SK-N-SH treated with all-trans-retinoic acid at 6 μM for 48 hours (cell line): ENCODE results near the gene STARD10.

Source experiments
- ATAC-seq: fragments of 200-7000 bp; cut with Tn5 transposase; 3 replicates; pipeline ENCODE4 v1.9.1; 2020; ENCODE audit warnings: mild to moderate bottlenecking, moderate library complexity
- ARNTL ChIP-seq: fragments of 450-650 bp; formaldehyde crosslinking; IDR thresholded peaks from 2 replicates; pipeline ENCODE4 v1.5.0; 2020; ENCODE audit warnings: low read depth, mild to moderate bottlenecking, moderate library complexity, borderline replicate concordance
- CREB5 ChIP-seq: fragments of 250-450 bp; sonication (Bioruptor Pico); IDR thresholded peaks from 2 replicates; pipeline ENCODE4 v1.5.1; 2020; ENCODE audit warnings: low read depth, mild to moderate bottlenecking, moderate library complexity
- CSDC2 ChIP-seq: fragments of 250-450 bp; sonication (Bioruptor Pico); IDR thresholded peaks from 2 replicates; pipeline ENCODE4 v1.5.0; 2020; ENCODE audit warnings: mild to moderate bottlenecking, moderate library complexity
- CSRNP3 ChIP-seq: fragments of 250-450 bp; sonication (Bioruptor Pico); IDR thresholded peaks from 2 replicates; pipeline ENCODE4 v1.5.1; 2021; ENCODE audit warnings: mild to moderate bottlenecking, moderate library complexity
- ESRRG ChIP-seq: fragments of 250-450 bp; sonication (Bioruptor Pico); IDR thresholded peaks from 2 replicates; pipeline ENCODE4 v1.6.1; 2021; ENCODE audit warnings: mild to moderate bottlenecking
- ISL1 ChIP-seq: fragments of 250-450 bp; sonication (Bioruptor Pico); IDR thresholded peaks from 2 replicates; pipeline ENCODE4 v2.1.2; 2022; ENCODE audit warnings: mild to moderate bottlenecking, moderate library complexity
- OSR1 ChIP-seq: fragments of 250-450 bp; sonication (Bioruptor Pico); IDR thresholded peaks from 2 replicates; pipeline ENCODE4 v1.8.0; 2022; ENCODE audit warnings: moderate library complexity, mild to moderate bottlenecking, inconsistent platforms
- PPARA ChIP-seq: fragments of 250-450 bp; sonication (Bioruptor Pico); IDR thresholded peaks from 2 replicates; pipeline ENCODE4 v1.5.0; 2020; ENCODE audit warnings: mild to moderate bottlenecking, borderline replicate concordance
- RARB ChIP-seq: fragments of 250-450 bp; sonication (Bioruptor Pico); IDR thresholded peaks from 2 replicates; pipeline ENCODE4 v1.8.0; 2021; ENCODE audit warnings: mild to moderate bottlenecking, moderate library complexity
- SNAI2 ChIP-seq: fragments of 250-450 bp; sonication (Bioruptor Pico); IDR thresholded peaks from 2 replicates; pipeline ENCODE4 v1.5.0; 2020; ENCODE audit warnings: mild to moderate bottlenecking, moderate library complexity
- TCF4 ChIP-seq: fragments of 250-450 bp; sonication (Bioruptor Pico); IDR thresholded peaks from 2 replicates; pipeline ENCODE4 v1.8.0; 2021; ENCODE audit warnings: mild to moderate bottlenecking, moderate library complexity, borderline replicate concordance
- TOX ChIP-seq: fragments of 250-450 bp; sonication (Bioruptor Pico); IDR thresholded peaks from 2 replicates; pipeline ENCODE4 v1.8.0; 2021; ENCODE audit warnings: mild to moderate bottlenecking, moderate library complexity, borderline replicate concordance
- TSHZ2 ChIP-seq: fragments of 250-450 bp; sonication (Bioruptor Pico); IDR thresholded peaks from 2 replicates; pipeline ENCODE4 v1.5.0; 2020; ENCODE audit warnings: mild to moderate bottlenecking, moderate library complexity
- ZC3H10 ChIP-seq: fragments of 250-450 bp; sonication (Bioruptor Pico); IDR thresholded peaks from 2 replicates; pipeline ENCODE4 v1.5.1; 2021; ENCODE audit warnings: mild to moderate bottlenecking, moderate library complexity
- ZFP3 ChIP-seq: fragments of 250-450 bp; sonication (Bioruptor Pico); IDR thresholded peaks from 2 replicates; pipeline ENCODE4 v1.5.0; 2020; ENCODE audit warnings: mild to moderate bottlenecking, moderate library complexity
- ZFP30 ChIP-seq: fragments of 450-650 bp; formaldehyde crosslinking; IDR thresholded peaks from 2 replicates; pipeline ENCODE4 v1.5.0; 2022; ENCODE audit warnings: mild to moderate bottlenecking, moderate library complexity
- ZNF70 ChIP-seq: fragments of 450-650 bp; formaldehyde crosslinking; IDR thresholded peaks from 2 replicates; pipeline ENCODE4 v1.5.0; 2020; ENCODE audit warnings: mild to moderate bottlenecking, moderate library complexity
- ZNF8 ChIP-seq: fragments of 450-650 bp; formaldehyde crosslinking; IDR thresholded peaks from 2 replicates; pipeline ENCODE4 v1.5.0; 2020; ENCODE audit warnings: mild to moderate bottlenecking, moderate library complexity
- TF ChIP-seq, protein P1 (sequence below): fragments of 250-450 bp; sonication (Bioruptor Pico); IDR thresholded peaks from 2 replicates; pipeline ENCODE4 v1.8.0; 2020; ENCODE audit warnings: mild to moderate bottlenecking, moderate library complexity, borderline replicate concordance

The STARD10 gene

DNA sequence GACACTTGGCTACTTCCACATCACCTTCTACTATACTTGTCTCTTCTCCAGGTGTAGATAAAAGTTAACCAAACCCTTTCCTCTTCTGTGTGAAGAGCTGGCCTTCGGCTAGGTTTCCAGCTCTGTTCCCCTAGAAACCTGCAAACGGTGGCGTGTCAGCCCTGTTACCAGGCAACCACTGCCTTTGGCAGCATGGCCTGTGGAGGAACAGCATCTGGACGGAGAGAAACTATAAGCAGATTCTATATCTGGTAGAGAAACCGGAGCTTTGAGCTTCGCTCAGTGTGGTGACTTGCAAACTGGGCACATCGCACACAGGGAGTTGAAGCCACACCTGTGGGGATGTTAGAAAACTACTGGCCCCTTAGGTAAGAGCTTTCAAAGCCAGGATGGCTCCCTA, 77.6 kb downstream of the STARD10 start:
- peak; percentile 23; the same call in 2 of the 3 replicates for ATAC-seq

GRCh38 chr11:72712841-72713240, 81.0 kb downstream of the STARD10 start:
- no peak for ATAC-seq
- TF ChIP-seq ZFP30 (CRISPR knock-in tag) (no peak), PPARA (CRISPR knock-in tag) (no peak), ESRRG (CRISPR knock-in tag) (no peak), CREB5 (CRISPR knock-in tag) (no peak), TSHZ2 (CRISPR knock-in tag) (no peak), ARNTL (CRISPR knock-in tag) (no peak)
- TF ChIP-seq, protein P1, sequence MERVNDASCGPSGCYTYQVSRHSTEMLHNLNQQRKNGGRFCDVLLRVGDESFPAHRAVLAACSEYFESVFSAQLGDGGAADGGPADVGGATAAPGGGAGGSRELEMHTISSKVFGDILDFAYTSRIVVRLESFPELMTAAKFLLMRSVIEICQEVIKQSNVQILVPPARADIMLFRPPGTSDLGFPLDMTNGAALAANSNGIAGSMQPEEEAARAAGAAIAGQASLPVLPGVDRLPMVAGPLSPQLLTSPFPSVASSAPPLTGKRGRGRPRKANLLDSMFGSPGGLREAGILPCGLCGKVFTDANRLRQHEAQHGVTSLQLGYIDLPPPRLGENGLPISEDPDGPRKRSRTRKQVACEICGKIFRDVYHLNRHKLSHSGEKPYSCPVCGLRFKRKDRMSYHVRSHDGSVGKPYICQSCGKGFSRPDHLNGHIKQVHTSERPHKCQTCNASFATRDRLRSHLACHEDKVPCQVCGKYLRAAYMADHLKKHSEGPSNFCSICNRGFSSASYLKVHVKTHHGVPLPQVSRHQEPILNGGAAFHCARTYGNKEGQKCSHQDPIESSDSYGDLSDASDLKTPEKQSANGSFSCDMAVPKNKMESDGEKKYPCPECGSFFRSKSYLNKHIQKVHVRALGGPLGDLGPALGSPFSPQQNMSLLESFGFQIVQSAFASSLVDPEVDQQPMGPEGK = no peak

More for the DNA sequence above, 77.6 kb downstream of the STARD10 start:
- TF ChIP-seq TOX = no peak
- no peak for TF ChIP-seq TSHZ2 (CRISPR knock-in tag)
- no peak for TF ChIP-seq RARB (CRISPR knock-in tag)
- TF ChIP-seq CSDC2 (CRISPR knock-in tag) = no peak
- TF ChIP-seq TCF4 = no peak
- TF ChIP-seq OSR1 (CRISPR knock-in tag) = no peak
- no peak for TF ChIP-seq ZFP3
- TF ChIP-seq ZFP30 (CRISPR knock-in tag) = no peak

GRCh38 chr11:72712168-72712751, 81.6 kb downstream of the STARD10 start:
- TF ChIP-seq TSHZ2 (CRISPR knock-in tag) = no peak
- ATAC-seq = no peak

- ATAC-seq = no peak
- no peak for TF ChIP-seq ISL1 (CRISPR knock-in tag)
- no peak for TF ChIP-seq OSR1 (CRISPR knock-in tag)
- TF ChIP-seq ARNTL (CRISPR knock-in tag) = no peak
- TF ChIP-seq CSDC2 (CRISPR knock-in tag) = no peak
- TF ChIP-seq PPARA (CRISPR knock-in tag) = no peak
- no peak for TF ChIP-seq CSRNP3 (CRISPR knock-in tag)
- no peak for TF ChIP-seq ZFP30 (CRISPR knock-in tag)
- no peak for TF ChIP-seq ZFP3
- no peak for TF ChIP-seq SNAI2 (CRISPR knock-in tag)
- TF ChIP-seq ZNF8 = no peak
- no peak for TF ChIP-seq ZC3H10 (CRISPR knock-in tag)
- TF ChIP-seq TSHZ2 (CRISPR knock-in tag) = no peak
- TF ChIP-seq TCF4 = no peak
- TF ChIP-seq ZNF70 (CRISPR knock-in tag) = no peak
Observed at GRCh38 chr11:72711141-72711540, 82.7 kb downstream of the STARD10 start.
